ENCODE measurements around the gene SLC9C2.
A peak's percentile ranks its signal among the peaks of the same experiment; 100 is the strongest.

Gene SLC9C2

GRCh38 chr1:173485401-173485800 lies 117.5 kb downstream of the SLC9C2 start:
- H3K4me3 ChIP-seq (replicated peaks; ENCODE audit: low read depth, low read length) = no peak overlapping the region
- DNase-seq (ENCODE audit: extremely low read depth, low read depth) = no peak
- TF ChIP-seq CTCF (IDR thresholded peaks at IDR 0.05; ENCODE audit: low read depth, low read length, missing control alignments) = no peak

GRCh38 chr1:173484276-173484675 lies 118.6 kb downstream of the SLC9C2 start:
- TF ChIP-seq CTCF (IDR thresholded peaks at IDR 0.05; ENCODE audit: low read depth, low read length, missing control alignments) = no peak
- no peak overlapping the region for H3K4me3 ChIP-seq (replicated peaks; ENCODE audit: low read depth, low read length)
- DNase-seq (ENCODE audit: extremely low read depth, low read depth) = no peak

GRCh38 chr1:173482683-173483082 lies 120.2 kb downstream of the SLC9C2 start:
- DNase-seq (ENCODE audit: extremely low read depth, low read depth) = no peak
- no peak for TF ChIP-seq CTCF (IDR thresholded peaks at IDR 0.05; ENCODE audit: low read depth, low read length, missing control alignments)
- no peak overlapping the region for H3K4me3 ChIP-seq (replicated peaks; ENCODE audit: low read depth, low read length)

GRCh38 chr1:173481195-173481772 lies 121.6 kb downstream of the SLC9C2 start:
- no peak overlapping the region for H3K4me3 ChIP-seq (replicated peaks; ENCODE audit: low read depth, low read length)
- DNase-seq (ENCODE audit: extremely low read depth, low read depth) = no peak
- no peak for TF ChIP-seq CTCF (IDR thresholded peaks at IDR 0.05; ENCODE audit: low read depth, low read length, missing control alignments)

GRCh38 chr1:173479649-173480048 lies 123.2 kb downstream of the SLC9C2 start:
- no peak for DNase-seq (ENCODE audit: extremely low read depth, low read depth)
- TF ChIP-seq CTCF (IDR thresholded peaks at IDR 0.05; ENCODE audit: low read depth, low read length, missing control alignments) = no peak
- H3K4me3 ChIP-seq (replicated peaks; ENCODE audit: low read depth, low read length) = peak overlapping the region; percentile 89

- peak; percentile 29 for DNase-seq (ENCODE audit: extremely low read depth, low read depth)
- H3K4me3 ChIP-seq (replicated peaks; ENCODE audit: low read depth, low read length) = peak overlapping the region; percentile 89
- no peak for TF ChIP-seq CTCF (IDR thresholded peaks at IDR 0.05; ENCODE audit: low read depth, low read length, missing control alignments)
These were observed 124.7 kb downstream of the SLC9C2 start for GRCh38 chr1:173478094-173478674.

All from HFF-Myc (cell line).